ENCODE results near the gene ASGR2. TPM values are rescaled to one million over a fixed set of nuclear protein-coding genes. Genes with fewer than 3 reads are reported as not detected.

The ASGR2 gene
- total and polyA plus RNA-seq, 2 of the 13 experiments (the other 11 are each of a cell fraction or from before 2014, with no cell fraction given), result 320 to 754 TPM

DNA sequence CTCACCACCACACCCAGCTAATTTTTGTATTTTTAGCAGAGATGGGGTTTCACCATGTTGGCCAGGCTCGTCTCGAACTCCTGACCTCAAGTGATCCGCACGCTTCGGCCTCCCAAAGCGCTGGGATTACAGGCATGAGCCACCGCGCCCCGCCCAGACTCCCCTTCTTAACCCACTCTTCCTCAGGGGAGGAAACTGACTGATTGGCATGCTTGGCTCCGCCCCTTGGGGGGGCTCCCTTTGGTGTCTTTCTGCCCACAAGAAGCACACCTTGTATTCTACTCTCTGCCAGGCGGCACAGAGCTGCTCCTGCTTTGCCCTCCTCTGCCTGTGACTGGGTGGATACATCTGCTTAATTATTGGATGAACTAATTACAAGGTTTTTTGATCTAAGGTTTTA, 4.7 kb upstream of the ASGR2 start:
- POLR2A ChIA-PET, result interaction anchor here (1.9 to 2.0 kb wide), 2 partner anchors 13 to 17 kb away, joined by 4 to 5 read pairs; no protein-coding TSS in a partner anchor
- no peak overlapping the region for H3K4me2 ChIP-seq (ENCODE audit: low read depth, low read length)
- intact Hi-C loops (cut with micrococcal nuclease; ENCODE audit: unreplicated experiment), result loop anchor here (5.0 kb wide), 1 partner anchor 67 kb away; no protein-coding TSS in a partner anchor

More for the DNA sequence above, 4.7 kb upstream of the ASGR2 start:
- Histone ChIP-seq H3K9ac (ENCODE audit: insufficient read depth, low read depth, low read length) (no peak overlapping the region), H3K9me3 (ENCODE audit: low read length) (no peaks in the 10 kb centered on the region), H3K27ac (ENCODE audit: extremely low read length, insufficient read depth, low read length) (no peak overlapping the region), H3K79me2 (ENCODE audit: insufficient read depth, low read length) (peaks cover 10% of the 10 kb centered on the region), H3K36me3 (replicated peaks in 1 of 2; ENCODE audit: control insufficient read depth in 1 of 2, insufficient read depth in 2 of 2, low read length in 2 of 2) (no peaks in the 10 kb centered on the region), H3K4me3 (replicated peaks in 1 of 3; ENCODE audit: insufficient read depth in 1 of 3, low read depth in 2 of 3, low read length in 3 of 3) (no peak overlapping the region), H3K4me1 (ENCODE audit: insufficient read depth, low read length) (peaks cover 63% of the 10 kb centered on the region), H4K20me1 (ENCODE audit: insufficient read depth, low read length) (no peaks in the 10 kb centered on the region), H2AFZ (ENCODE audit: low read length) (no peak overlapping the region), H3K27me3 (ENCODE audit: control insufficient read depth in 1 of 2, insufficient read depth in 2 of 2, low read length in 2 of 2) (no peaks in the 10 kb centered on the region; a peak in 1 of 5 replicates)
- no peak for ATAC-seq
- TF ChIP-seq NKX3-1 (CRISPR knock-in tag; IDR thresholded peaks at IDR 0.05) (no peak), SRSF9 (IDR thresholded peaks at IDR 0.05; ENCODE audit: borderline replicate concordance, insufficient read depth, low read depth, low read length, poor library complexity, severe bottlenecking) (no peak)
- TF ChIP-seq, protein P1, sequence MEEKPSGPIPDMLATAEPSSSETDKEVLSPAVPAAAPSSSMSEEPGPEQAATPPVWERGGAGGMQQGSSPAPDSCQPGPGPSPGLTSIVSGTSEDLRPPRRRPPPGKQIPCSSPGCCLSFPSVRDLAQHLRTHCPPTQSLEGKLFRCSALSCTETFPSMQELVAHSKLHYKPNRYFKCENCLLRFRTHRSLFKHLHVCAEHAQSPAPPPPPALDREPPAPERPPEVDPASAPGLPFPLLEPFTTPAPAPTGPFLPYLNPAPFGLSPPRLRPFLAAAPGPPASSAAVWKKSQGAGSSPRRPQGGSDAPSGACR (CRISPR knock-in tag; IDR thresholded peaks at IDR 0.05), result no peak
- TF ChIP-seq, protein P2, sequence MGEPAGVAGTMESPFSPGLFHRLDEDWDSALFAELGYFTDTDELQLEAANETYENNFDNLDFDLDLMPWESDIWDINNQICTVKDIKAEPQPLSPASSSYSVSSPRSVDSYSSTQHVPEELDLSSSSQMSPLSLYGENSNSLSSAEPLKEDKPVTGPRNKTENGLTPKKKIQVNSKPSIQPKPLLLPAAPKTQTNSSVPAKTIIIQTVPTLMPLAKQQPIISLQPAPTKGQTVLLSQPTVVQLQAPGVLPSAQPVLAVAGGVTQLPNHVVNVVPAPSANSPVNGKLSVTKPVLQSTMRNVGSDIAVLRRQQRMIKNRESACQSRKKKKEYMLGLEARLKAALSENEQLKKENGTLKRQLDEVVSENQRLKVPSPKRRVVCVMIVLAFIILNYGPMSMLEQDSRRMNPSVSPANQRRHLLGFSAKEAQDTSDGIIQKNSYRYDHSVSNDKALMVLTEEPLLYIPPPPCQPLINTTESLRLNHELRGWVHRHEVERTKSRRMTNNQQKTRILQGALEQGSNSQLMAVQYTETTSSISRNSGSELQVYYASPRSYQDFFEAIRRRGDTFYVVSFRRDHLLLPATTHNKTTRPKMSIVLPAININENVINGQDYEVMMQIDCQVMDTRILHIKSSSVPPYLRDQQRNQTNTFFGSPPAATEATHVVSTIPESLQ (CRISPR knock-in tag; conservative IDR thresholded peaks at IDR 0.05), result no peak
- TF ChIP-seq, protein P3, sequence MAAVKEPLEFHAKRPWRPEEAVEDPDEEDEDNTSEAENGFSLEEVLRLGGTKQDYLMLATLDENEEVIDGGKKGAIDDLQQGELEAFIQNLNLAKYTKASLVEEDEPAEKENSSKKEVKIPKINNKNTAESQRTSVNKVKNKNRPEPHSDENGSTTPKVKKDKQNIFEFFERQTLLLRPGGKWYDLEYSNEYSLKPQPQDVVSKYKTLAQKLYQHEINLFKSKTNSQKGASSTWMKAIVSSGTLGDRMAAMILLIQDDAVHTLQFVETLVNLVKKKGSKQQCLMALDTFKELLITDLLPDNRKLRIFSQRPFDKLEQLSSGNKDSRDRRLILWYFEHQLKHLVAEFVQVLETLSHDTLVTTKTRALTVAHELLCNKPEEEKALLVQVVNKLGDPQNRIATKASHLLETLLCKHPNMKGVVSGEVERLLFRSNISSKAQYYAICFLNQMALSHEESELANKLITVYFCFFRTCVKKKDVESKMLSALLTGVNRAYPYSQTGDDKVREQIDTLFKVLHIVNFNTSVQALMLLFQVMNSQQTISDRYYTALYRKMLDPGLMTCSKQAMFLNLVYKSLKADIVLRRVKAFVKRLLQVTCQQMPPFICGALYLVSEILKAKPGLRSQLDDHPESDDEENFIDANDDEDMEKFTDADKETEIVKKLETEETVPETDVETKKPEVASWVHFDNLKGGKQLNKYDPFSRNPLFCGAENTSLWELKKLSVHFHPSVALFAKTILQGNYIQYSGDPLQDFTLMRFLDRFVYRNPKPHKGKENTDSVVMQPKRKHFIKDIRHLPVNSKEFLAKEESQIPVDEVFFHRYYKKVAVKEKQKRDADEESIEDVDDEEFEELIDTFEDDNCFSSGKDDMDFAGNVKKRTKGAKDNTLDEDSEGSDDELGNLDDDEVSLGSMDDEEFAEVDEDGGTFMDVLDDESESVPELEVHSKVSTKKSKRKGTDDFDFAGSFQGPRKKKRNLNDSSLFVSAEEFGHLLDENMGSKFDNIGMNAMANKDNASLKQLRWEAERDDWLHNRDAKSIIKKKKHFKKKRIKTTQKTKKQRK (IDR thresholded peaks at IDR 0.05; ENCODE audit: low read length), result no peak
- TF ChIP-seq, protein P4, sequence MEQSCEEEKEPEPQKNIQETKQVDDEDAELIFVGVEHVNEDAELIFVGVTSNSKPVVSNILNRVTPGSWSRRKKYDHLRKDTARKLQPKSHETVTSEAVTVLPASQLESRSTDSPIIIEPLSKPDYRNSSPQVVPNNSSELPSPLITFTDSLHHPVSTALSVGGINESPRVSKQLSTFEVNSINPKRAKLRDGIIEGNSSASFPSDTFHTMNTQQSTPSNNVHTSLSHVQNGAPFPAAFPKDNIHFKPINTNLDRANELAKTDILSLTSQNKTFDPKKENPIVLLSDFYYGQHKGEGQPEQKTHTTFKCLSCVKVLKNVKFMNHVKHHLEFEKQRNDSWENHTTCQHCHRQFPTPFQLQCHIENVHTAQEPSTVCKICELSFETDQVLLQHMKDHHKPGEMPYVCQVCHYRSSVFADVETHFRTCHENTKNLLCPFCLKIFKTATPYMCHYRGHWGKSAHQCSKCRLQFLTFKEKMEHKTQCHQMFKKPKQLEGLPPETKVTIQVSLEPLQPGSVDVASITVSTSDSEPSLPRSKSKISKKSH (CRISPR knock-in tag; IDR thresholded peaks at IDR 0.05; ENCODE audit: borderline replicate concordance), result no peak
- in situ Hi-C loops (cut with HindIII; ENCODE audit: extremely low pct_ligation_motif_present, low pct_unique_long_range_greater_than_20kb), result no loop called here
- 97% methylated on average over 11 of the region's 11 CpGs for WGBS (ENCODE audit: low lambda C conversion rate)
- no peak for DNase-seq (ENCODE audit: low spot score)
- no peak for FAIRE-seq
- no TSS peak for BruUV-seq (replicated peaks)
- CTCF ChIA-PET (ENCODE audit: low intra/inter-chr PET ratio, low total read pairs), result no interaction called here
